ENCODE results near the gene MEIS1. TPM values are rescaled to one million over a fixed set of nuclear protein-coding genes. Genes with fewer than 3 reads are reported as not detected.

Gene MEIS1
- polyA plus RNA-seq, 1 donor: 16.6 TPM

- DNase-seq: no peak
These were observed 101.4 kb downstream of the MEIS1 start for GRCh38 chr2:66536290-66536673.

- no peak for DNase-seq
These were observed 102.1 kb downstream of the MEIS1 start for GRCh38 chr2:66536997-66537396.

GRCh38 chr2:66538291-66538690, 103.4 kb downstream of the MEIS1 start:
- no peak for DNase-seq

GRCh38 chr2:66539452-66539851, 104.5 kb downstream of the MEIS1 start:
- no peak for DNase-seq

- no peak for DNase-seq
These were observed 106.7 kb downstream of the MEIS1 start for GRCh38 chr2:66541646-66542045.

GRCh38 chr2:66543257-66543767, 108.4 kb downstream of the MEIS1 start:
- DNase-seq: no peak

- DNase-seq: no peak
These were observed 109.3 kb downstream of the MEIS1 start for GRCh38 chr2:66544258-66544657.

GRCh38 chr2:66545258-66545657, 110.3 kb downstream of the MEIS1 start:
- no peak for DNase-seq

GRCh38 chr2:66547118-66547517, 112.2 kb downstream of the MEIS1 start:
- no peak for DNase-seq

- no peak for DNase-seq
These were observed 113.0 kb downstream of the MEIS1 start for GRCh38 chr2:66547887-66548286.

- no peak for DNase-seq
These were observed 113.5 kb downstream of the MEIS1 start for GRCh38 chr2:66548422-66548821.

- no peak for DNase-seq
These were observed 115.9 kb downstream of the MEIS1 start for GRCh38 chr2:66550826-66551225.

GRCh38 chr2:66553370-66553769, 118.4 kb downstream of the MEIS1 start:
- no peak for DNase-seq

- peak; percentile 61 for DNase-seq
These were observed 120.2 kb downstream of the MEIS1 start for GRCh38 chr2:66555091-66555490.

GRCh38 chr2:66555501-66556324, 120.8 kb downstream of the MEIS1 start:
- DNase-seq: peak; percentile 44

- no peak for DNase-seq
These were observed 124.7 kb downstream of the MEIS1 start for GRCh38 chr2:66559672-66560071.

- no peak for DNase-seq
These were observed 125.8 kb downstream of the MEIS1 start for GRCh38 chr2:66560683-66561082.

GRCh38 chr2:66561645-66562303, 126.8 kb downstream of the MEIS1 start:
- no peak for DNase-seq

- DNase-seq: no peak
These were observed 127.4 kb downstream of the MEIS1 start for GRCh38 chr2:66562304-66562685.

GRCh38 chr2:66563473-66563872, 128.5 kb downstream of the MEIS1 start:
- DNase-seq: no peak

- no peak for DNase-seq
These were observed 130.4 kb downstream of the MEIS1 start for GRCh38 chr2:66565291-66565690.

GRCh38 chr2:66566726-66567399, 131.9 kb downstream of the MEIS1 start:
- no peak for DNase-seq

GRCh38 chr2:66567729-66568128, 132.8 kb downstream of the MEIS1 start:
- DNase-seq: no peak

Measured in hindlimb muscle (tissue), 1 donor.